Endothelial cell of umbilical vein (primary cell): ENCODE measurements around the gene XYLT1. TPM values are rescaled to one million over a fixed set of nuclear protein-coding genes. Genes with fewer than 3 reads are reported as not detected.

ENCODE experiments used
- BruUV-seq: library from RNA; stranded (reverse); fragments of 400-500 nt; replicated peaks from 2 replicates; lab custom pipeline; 2021; lab: Mats Ljungman, UMichigan
- CTCF ChIA-PET: fragments of 300-600, 350-600 bp; sonication (Branson Sonifier 250); formaldehyde crosslinking; loops from one replicate; lab custom pipeline; 2021; ENCODE audit warnings: antibody characterized with exemption, inconsistent platforms; lab: Charles Lee
- POLR2A ChIA-PET: fragments of 300-600, 350-600 bp; sonication (Branson Sonifier 250); formaldehyde crosslinking; loops from one replicate; lab custom pipeline; 2021; ENCODE audit warnings: antibody characterized with exemption, inconsistent platforms; lab: Charles Lee
- DNase-seq: peaks from one replicate; pipeline ENCODE4 v3.0.0-alpha.2; 2011; ENCODE audit warnings: low read depth, low spot score
- FAIRE-seq: peaks from 2 replicates; lab custom pipeline; 2011; peaks lifted over from hg19 to GRCh38; lab: Jason Lieb, UNC
- H2AFZ ChIP-seq: 2 replicates; pipeline ENCODE4 v1.6.0; 2012; ENCODE audit warnings: low read depth, low read length, control low read depth, inconsistent platforms
- H3K27ac ChIP-seq: 2 replicates; pipeline ENCODE4 v1.5.1; 2011; ENCODE audit warnings: low read depth, mild to moderate bottlenecking, control low read depth, low read length, moderate library complexity; ENCODE audit not compliant: insufficient read depth
- H3K27me3 ChIP-seq, 2 experiments: 2 replicates each; pipeline versions ENCODE4 v1.6.0 to v1.6.1; 2011; ENCODE audit warnings: low read length in 2 of 2, mixed read lengths in 1 of 2; ENCODE audit not compliant: control insufficient read depth in 2 of 2, insufficient read depth in 2 of 2
- H3K36me3 ChIP-seq, 2 experiments: 2 replicates in 1 of 2; 3 replicates in 1 of 2; pipeline ENCODE4 v1.5.1; 2011; ENCODE audit warnings: low read length in 2 of 2, mild to moderate bottlenecking in 1 of 2, moderate library complexity in 1 of 2; ENCODE audit not compliant: control insufficient read depth in 2 of 2, insufficient read depth in 2 of 2; ENCODE audit errors: extremely low read depth in 1 of 2
- H3K4me1 ChIP-seq: 3 replicates; pipeline ENCODE4 v1.5.1; 2011; ENCODE audit warnings: mild to moderate bottlenecking, low read length; ENCODE audit not compliant: control insufficient read depth, insufficient read depth; ENCODE audit errors: extremely low read depth
- H3K4me2 ChIP-seq: 2 replicates; pipeline ENCODE4 v1.6.1; 2011; ENCODE audit warnings: low read length, control low read depth, mixed read lengths; ENCODE audit not compliant: insufficient read depth
- H3K4me3 ChIP-seq, 3 experiments: fragments of 200-600 bp in 1 of 3; sonication (generic), shearing (Covaris generic) in 1 of 3; replicated peaks in 1 of 3; 2 replicates each; pipeline ENCODE4 v1.5.1; 2011 to 2016; ENCODE audit warnings: control low read depth in 3 of 3, low read length in 3 of 3, mild to moderate bottlenecking in 2 of 3, inconsistent platforms in 1 of 3, low read depth in 1 of 3, moderate library complexity in 1 of 3; ENCODE audit not compliant: insufficient read depth in 1 of 3
- H3K79me2 ChIP-seq: 2 replicates; pipeline ENCODE4 v1.6.0; 2012; ENCODE audit warnings: low read length, inconsistent platforms; ENCODE audit not compliant: control insufficient read depth, insufficient read depth
- H3K9ac ChIP-seq: replicated peaks from 2 replicates; pipeline ENCODE3; 2011; ENCODE audit warnings: low read length, control low read depth; ENCODE audit not compliant: insufficient read depth; ENCODE audit errors: extremely low read depth
- H3K9me1 ChIP-seq: replicated peaks from 3 replicates; pipeline ENCODE4 v1.6.0; 2011; ENCODE audit warnings: mild to moderate bottlenecking, low read length; ENCODE audit not compliant: control insufficient read depth, insufficient read depth; ENCODE audit errors: extremely low read depth
- H3K9me3 ChIP-seq: replicated peaks from 2 replicates; pipeline ENCODE4 v1.5.1; 2012; ENCODE audit warnings: low read length, inconsistent platforms; ENCODE audit not compliant: control insufficient read depth, insufficient read depth
- H4K20me1 ChIP-seq: replicated peaks from 2 replicates; pipeline ENCODE3; 2011; ENCODE audit warnings: mild to moderate bottlenecking, low read length; ENCODE audit not compliant: control insufficient read depth, insufficient read depth; ENCODE audit errors: extremely low read depth
- EZH2 ChIP-seq: IDR thresholded peaks from 2 replicates; pipeline ENCODE4 v1.6.1; 2012; ENCODE audit warnings: borderline replicate concordance, low read depth, mild to moderate bottlenecking, moderate library complexity, low read length, inconsistent platforms; ENCODE audit not compliant: severe bottlenecking
- FOS ChIP-seq: IDR thresholded peaks from 2 replicates; pipeline ENCODE4 v1.6.1; 2011; ENCODE audit warnings: mild to moderate bottlenecking, low read length, moderate library complexity, borderline replicate concordance; ENCODE audit not compliant: insufficient read depth
- GATA2 ChIP-seq: IDR thresholded peaks from 2 replicates; pipeline ENCODE4 v1.7.0; 2011; ENCODE audit warnings: low read depth, mild to moderate bottlenecking, moderate library complexity, mixed read lengths, low read length; ENCODE audit not compliant: insufficient read length, insufficient read depth
- JUN ChIP-seq: IDR thresholded peaks from 2 replicates; pipeline ENCODE4 v1.6.1; 2011; ENCODE audit warnings: borderline replicate concordance, low read depth; ENCODE audit not compliant: insufficient read length, insufficient read depth
- MAX ChIP-seq: IDR thresholded peaks from 2 replicates; pipeline ENCODE4 v1.6.1; 2011; ENCODE audit not compliant: insufficient read depth, insufficient read length
- MYC ChIP-seq: IDR thresholded peaks from one replicate; pipeline ENCODE4 v1.6.1; 2011; ENCODE audit warnings: mild to moderate bottlenecking, low read depth, low read length
- POLR2A ChIP-seq: IDR thresholded peaks from 2 replicates; pipeline ENCODE4 v1.6.1; 2012; ENCODE audit warnings: low read depth, mild to moderate bottlenecking, control low read depth, low read length
- POLR2AphosphoS5 ChIP-seq: IDR thresholded peaks from 2 replicates; pipeline ENCODE4 v1.6.1; 2012; ENCODE audit warnings: low read depth, mild to moderate bottlenecking, control low read depth, low read length, moderate library complexity; ENCODE audit not compliant: insufficient read depth
- dilution Hi-C: fragments of 300-500 bp; cut with MboI; formaldehyde crosslinking; loops from one replicate; pipeline ENCODE4 v1.15.0; 2019; ENCODE audit warnings: low sequenced_read_pairs; ENCODE audit not compliant: extremely low pct_ligation_motif_present
- intact Hi-C: fragments of 100-400 bp; cut with micrococcal nuclease; formaldehyde crosslinking; loops from one replicate; pipeline ENCODE4 v1.10.0; 2022
- polyA plus RNA-seq, 4 experiments: library from polyadenylated mRNA; depleted of rRNA in 3 of 4; stranded (reverse) in 3 of 4; unstranded in 1 of 4; fragments of >200 nt; gene quantifications; 2 replicates each; pipeline versions ENCODE4 v1.2.1 to v1.2.3, GENCODE V29; 2011 to 2012; ENCODE audit warnings: missing spikeins in 1 of 4
- total RNA-seq: library from RNA; stranded (reverse); gene quantifications from 2 replicates; pipeline ENCODE4 v1.2.3, GENCODE V29; 2021
- TF ChIP-seq, protein P1 (sequence below), 2 donors: IDR thresholded peaks; 1 replicate in 1 of 2; 2 replicates in 1 of 2; pipeline ENCODE4 v1.5.1; 2011; ENCODE audit warnings: low read length in 2 of 2, mild to moderate bottlenecking in 2 of 2, moderate library complexity in 2 of 2, control low read depth in 1 of 2, inconsistent platforms in 1 of 2, low read depth in 1 of 2; ENCODE audit not compliant: insufficient read depth in 1 of 2; ENCODE audit errors: extremely low read depth in 1 of 2

XYLT1 gene
- total and polyA plus RNA-seq, 2 donors (not counting 3 experiments of a cell fraction or from before 2014, with no cell fraction given), result 0.63 to 2.9 TPM

DNA sequence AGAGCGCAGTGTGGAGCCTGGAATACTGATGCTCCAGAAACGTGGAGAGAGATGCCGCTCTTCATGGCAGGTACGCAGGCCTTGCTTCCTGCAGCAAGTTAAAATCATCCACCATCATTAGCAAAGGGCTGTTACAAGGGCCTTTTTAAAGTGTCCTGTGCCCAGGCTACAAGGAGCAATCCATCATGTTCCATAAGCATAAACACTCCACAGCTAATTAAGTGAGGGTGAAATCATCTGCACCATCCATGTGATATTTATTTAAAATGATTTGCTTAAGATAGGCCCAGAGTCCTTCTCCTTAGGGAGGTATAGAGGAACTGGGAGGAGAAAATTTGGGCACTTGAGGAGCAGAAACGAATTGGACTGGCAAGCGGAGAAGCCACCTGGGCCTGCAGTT is 372.1 kb downstream of the XYLT1 start:
- POLR2A ChIA-PET, result no interaction called here

More for the DNA sequence above, 372.1 kb downstream of the XYLT1 start:
- peaks cover 2% of the 10 kb centered on the region for H3K9me3 ChIP-seq
- H3K36me3 ChIP-seq, result no peaks in the 10 kb centered on the region
- no peaks in the 10 kb centered on the region for H3K79me2 ChIP-seq
- no peak overlapping the region for H3K27ac ChIP-seq
- intact Hi-C loops (no loop called here), dilution Hi-C loops (no loop called here)
- no peak overlapping the region for H3K4me2 ChIP-seq
- FAIRE-seq, result no peak
- no peak overlapping the region for H2AFZ ChIP-seq
- CTCF ChIA-PET, result no interaction called here
- no peaks in the 10 kb centered on the region for H4K20me1 ChIP-seq
- no peaks in the 10 kb centered on the region for H3K4me1 ChIP-seq
- no peak overlapping the region for H3K4me3 ChIP-seq
- BruUV-seq, result no TSS peak
- H3K9ac ChIP-seq, result no peak overlapping the region
- no peaks in the 10 kb centered on the region for H3K9me1 ChIP-seq
- H3K27me3 ChIP-seq, result no peaks in the 10 kb centered on the region
- no peak for DNase-seq
- TF ChIP-seq, protein P1, sequence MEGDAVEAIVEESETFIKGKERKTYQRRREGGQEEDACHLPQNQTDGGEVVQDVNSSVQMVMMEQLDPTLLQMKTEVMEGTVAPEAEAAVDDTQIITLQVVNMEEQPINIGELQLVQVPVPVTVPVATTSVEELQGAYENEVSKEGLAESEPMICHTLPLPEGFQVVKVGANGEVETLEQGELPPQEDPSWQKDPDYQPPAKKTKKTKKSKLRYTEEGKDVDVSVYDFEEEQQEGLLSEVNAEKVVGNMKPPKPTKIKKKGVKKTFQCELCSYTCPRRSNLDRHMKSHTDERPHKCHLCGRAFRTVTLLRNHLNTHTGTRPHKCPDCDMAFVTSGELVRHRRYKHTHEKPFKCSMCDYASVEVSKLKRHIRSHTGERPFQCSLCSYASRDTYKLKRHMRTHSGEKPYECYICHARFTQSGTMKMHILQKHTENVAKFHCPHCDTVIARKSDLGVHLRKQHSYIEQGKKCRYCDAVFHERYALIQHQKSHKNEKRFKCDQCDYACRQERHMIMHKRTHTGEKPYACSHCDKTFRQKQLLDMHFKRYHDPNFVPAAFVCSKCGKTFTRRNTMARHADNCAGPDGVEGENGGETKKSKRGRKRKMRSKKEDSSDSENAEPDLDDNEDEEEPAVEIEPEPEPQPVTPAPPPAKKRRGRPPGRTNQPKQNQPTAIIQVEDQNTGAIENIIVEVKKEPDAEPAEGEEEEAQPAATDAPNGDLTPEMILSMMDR (IDR thresholded peaks at IDR 0.05; ENCODE audit: extremely low read depth in 1 of 2, insufficient read depth in 1 of 2, low read depth in 1 of 2, low read length in 2 of 2), result no peak
- TF ChIP-seq FOS (no peak), MYC (no peak), GATA2 (no peak), JUN (no peak), MAX (no peak), POLR2A (no peak), POLR2AphosphoS5 (no peak), EZH2 (no peak)
